Coronary artery (tissue), 2 donors: ENCODE data around the gene TBX19.

Source experiments
- DNase-seq: peaks from one replicate; pipeline ENCODE4 v3.0.0-alpha.2; 2017; ENCODE audit warnings: low spot score
- H3K27ac ChIP-seq, 2 donors: fragments of 200-600 bp; sonication (generic); one replicate each; pipeline ENCODE4 v1.5.1; 2016 to 2019
- H3K4me3 ChIP-seq: fragments of 200-600 bp; sonication (generic); 2 replicates; pipeline ENCODE4 v1.5.1; 2016; ENCODE audit warnings: mild to moderate bottlenecking, moderate library complexity
- CTCF ChIP-seq: fragments of 200-600 bp; sonication (generic); IDR thresholded peaks from one replicate; pipeline ENCODE4 v1.5.1; 2019; ENCODE audit warnings: antibody characterized with exemption

The TBX19 gene

GRCh38 chr1:168300626-168301025, 19.9 kb downstream of the TBX19 start:
- Histone ChIP-seq H3K4me3 (no peak overlapping the region), H3K27ac (no peak overlapping the region)
- TF ChIP-seq CTCF, result no peak
- no peak for DNase-seq

- H3K4me3 ChIP-seq, result no peak overlapping the region
- H3K27ac ChIP-seq, result no peak overlapping the region
These were observed 21.1 kb downstream of the TBX19 start for GRCh38 chr1:168301664-168302320.

DNA sequence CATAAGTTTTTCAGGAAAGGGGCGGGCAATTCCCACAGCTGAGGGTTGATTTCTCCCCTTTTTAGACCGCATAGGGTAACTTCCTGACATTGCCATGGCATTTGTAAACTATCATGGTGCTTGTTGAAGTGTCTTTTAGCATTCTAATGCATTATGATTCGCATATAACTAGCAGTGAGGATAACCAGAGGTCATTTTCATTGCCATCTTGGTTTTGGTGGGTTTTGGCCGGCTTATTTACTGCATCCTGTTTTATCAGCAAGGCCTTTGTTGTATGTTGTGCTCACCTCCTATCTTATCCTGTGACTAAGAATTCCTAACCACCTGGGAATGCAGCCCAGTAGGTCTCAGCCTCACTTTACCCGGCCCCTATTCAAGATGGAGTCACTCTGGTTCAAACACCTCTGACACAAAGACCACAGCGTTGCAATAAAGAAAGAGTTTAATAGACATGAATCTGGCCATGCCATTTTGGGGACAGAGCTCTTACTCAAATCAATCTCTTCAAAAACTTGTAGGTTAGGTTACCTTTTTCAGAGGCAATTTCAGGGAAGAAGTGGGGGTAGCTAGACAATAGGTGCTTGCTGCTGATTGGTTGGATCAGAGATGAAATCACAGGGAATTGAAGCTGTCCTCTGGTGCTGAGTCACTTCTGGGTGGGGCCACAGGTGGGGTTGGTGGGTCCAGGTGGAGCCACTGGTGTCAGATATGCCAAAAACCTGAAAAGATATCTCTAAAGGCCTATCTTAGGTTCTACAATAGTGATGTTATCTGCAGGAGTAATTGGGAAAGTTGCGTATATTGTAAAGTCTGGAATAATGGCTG, 23.3 kb downstream of the TBX19 start:
- H3K4me3 ChIP-seq, result no peak overlapping the region
- no peak for TF ChIP-seq CTCF
- no peak for DNase-seq
- no peak overlapping the region for H3K27ac ChIP-seq

More at GRCh38 chr1:168301664-168302320, 21.1 kb downstream of the TBX19 start:
- TF ChIP-seq CTCF, result no peak
- no peak for DNase-seq

DNA sequence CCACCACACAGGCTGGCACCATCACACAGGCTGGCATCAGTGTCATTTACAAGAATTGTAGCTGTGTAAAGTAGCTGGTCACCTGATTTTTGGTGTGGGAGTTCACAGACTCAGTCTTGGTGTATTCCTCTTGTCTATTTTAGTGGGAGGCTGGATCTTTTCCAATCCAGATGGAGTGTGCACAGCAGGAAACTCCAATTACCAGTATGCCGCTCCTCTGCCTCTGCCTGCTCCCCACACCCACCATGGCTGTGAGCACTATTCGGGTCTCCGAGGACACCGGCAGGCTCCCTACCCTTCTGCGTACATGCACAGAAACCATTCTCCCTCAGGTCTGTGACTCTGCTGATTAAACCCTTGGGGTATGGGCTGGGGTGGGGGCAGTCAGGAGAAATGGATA, 24.2 kb downstream of the TBX19 start:
- Histone ChIP-seq H3K27ac (no peak overlapping the region), H3K4me3 (no peak overlapping the region)
- TF ChIP-seq CTCF, result no peak
- DNase-seq, result no peak

DNA sequence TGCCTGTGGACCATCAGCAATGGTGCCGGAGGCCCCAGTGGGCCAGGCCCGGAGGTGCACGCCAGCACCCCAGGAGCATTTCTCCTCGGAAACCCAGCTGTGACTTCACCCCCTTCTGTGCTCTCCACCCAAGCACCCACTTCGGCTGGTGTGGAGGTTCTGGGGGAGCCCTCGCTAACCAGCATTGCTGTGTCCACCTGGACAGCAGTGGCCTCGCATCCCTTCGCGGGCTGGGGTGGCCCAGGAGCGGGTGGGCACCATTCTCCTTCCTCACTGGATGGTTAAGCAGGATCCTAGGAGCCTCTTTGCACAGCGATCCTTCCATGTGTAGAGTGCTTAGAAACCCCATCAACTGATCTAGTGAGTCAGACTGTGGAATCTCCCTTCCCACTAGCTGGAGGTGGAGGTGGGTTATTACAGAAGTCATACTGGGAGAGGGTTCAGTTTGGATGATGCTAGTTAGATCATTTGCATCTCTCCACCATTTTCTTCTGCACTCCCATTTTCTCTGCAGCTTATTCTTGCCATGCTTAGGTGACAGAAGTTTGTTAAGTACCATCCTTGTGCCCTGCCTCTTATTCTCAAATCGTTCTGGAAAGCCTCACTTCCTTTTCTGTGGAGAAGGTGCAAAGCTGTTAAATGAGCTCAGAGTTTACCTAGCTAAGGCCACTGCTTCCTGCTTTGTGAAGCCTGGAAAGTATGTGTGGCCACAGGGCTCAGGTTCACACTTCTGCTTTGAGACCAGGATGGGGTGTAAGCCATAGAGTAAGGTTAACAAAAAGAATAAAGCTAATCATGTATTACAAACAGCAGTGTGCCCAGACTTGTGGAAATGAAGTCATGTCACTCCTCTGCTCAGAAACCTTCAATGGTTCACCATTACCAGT, 32.3 kb downstream of the TBX19 start:
- no peak overlapping the region for H3K4me3 ChIP-seq
- TF ChIP-seq CTCF, result no peak
- no peak for DNase-seq
- H3K27ac ChIP-seq, result no peak overlapping the region

- no peak for DNase-seq
- no peak overlapping the region for H3K27ac ChIP-seq
- no peak overlapping the region for H3K4me3 ChIP-seq
- TF ChIP-seq CTCF, result no peak
These were observed 35.5 kb downstream of the TBX19 start for GRCh38 chr1:168316142-168316541.
